GM10266 (cell line): ENCODE measurements around the gene HBS1L.

ENCODE experiments used
- DNase-seq: peaks from one replicate; pipeline ENCODE4 v3.0.0; 2012; ENCODE audit errors: extremely low spot score
- TF ChIP-seq, protein P1 (sequence below): IDR thresholded peaks from 2 replicates; pipeline ENCODE4 v1.5.1; 2012; ENCODE audit warnings: mild to moderate bottlenecking, low read depth; ENCODE audit not compliant: control insufficient read depth, insufficient read depth; ENCODE audit errors: missing control alignments

HBS1L gene

DNA sequence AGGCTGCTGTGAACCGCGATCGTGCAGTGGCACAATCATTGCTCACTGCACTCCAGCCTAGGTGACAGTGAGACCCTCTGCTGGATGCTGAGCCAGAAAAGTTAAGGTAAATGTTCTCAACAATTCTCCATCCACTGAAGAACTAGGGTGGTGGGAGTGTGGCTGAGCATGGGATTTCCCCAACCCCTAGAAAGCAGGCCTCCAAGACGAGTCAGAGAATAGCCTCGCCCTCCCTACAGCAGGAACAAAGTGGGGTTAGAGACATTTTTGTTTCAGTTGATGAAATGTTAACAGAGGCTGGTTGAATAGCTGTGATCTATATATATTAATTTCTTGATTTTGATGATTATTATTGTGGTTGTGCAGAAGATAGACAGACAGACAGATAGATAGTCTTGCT lies 98.6 kb downstream of the HBS1L start:
- no peak for DNase-seq
- TF ChIP-seq, protein P1, sequence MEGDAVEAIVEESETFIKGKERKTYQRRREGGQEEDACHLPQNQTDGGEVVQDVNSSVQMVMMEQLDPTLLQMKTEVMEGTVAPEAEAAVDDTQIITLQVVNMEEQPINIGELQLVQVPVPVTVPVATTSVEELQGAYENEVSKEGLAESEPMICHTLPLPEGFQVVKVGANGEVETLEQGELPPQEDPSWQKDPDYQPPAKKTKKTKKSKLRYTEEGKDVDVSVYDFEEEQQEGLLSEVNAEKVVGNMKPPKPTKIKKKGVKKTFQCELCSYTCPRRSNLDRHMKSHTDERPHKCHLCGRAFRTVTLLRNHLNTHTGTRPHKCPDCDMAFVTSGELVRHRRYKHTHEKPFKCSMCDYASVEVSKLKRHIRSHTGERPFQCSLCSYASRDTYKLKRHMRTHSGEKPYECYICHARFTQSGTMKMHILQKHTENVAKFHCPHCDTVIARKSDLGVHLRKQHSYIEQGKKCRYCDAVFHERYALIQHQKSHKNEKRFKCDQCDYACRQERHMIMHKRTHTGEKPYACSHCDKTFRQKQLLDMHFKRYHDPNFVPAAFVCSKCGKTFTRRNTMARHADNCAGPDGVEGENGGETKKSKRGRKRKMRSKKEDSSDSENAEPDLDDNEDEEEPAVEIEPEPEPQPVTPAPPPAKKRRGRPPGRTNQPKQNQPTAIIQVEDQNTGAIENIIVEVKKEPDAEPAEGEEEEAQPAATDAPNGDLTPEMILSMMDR: no peak

DNA sequence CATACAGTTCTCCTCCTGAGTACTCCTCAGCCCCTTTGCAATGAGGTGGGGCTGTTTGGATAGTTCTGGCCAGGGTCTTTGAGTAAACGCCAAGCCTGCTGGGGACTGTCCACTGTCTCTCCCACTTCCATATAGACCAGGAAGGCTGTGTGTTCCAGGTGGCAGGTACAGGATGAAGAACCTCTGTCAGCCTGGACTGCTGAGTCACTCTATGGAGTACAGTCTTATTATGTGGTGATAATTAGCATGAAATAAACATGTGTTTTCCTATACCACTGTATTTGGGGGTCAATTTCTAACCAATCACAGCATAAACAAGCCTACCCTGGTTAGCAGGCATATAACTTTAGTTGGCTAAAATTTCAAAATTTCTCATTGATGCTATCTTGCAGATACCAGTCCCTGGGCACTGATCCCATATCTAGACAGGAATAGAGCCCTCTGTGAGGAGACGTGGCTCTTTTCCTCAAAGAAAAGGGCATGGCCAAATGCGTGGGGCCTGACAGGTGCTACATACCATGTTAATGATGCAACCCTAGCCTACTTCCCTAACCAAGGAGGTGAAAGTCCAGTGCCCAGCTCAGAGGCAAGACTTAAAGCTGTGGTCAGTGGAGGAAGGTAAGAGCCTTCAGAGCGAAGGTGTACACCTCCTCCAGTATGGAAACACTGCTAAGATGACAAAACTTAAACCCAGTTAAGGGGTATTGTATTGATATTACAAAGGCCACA lies 100.2 kb downstream of the HBS1L start:
- TF ChIP-seq, protein P1: no peak

GRCh38 chr6:134951494-134952263 lies 102.9 kb downstream of the HBS1L start:
- TF ChIP-seq, protein P1: no peak
- no peak for DNase-seq

More for the DNA sequence above, 100.2 kb downstream of the HBS1L start:
- DNase-seq: no peak

- DNase-seq: no peak
- TF ChIP-seq, protein P1: no peak
Measured at GRCh38 chr6:134950482-134950881, 104.1 kb downstream of the HBS1L start.

DNA sequence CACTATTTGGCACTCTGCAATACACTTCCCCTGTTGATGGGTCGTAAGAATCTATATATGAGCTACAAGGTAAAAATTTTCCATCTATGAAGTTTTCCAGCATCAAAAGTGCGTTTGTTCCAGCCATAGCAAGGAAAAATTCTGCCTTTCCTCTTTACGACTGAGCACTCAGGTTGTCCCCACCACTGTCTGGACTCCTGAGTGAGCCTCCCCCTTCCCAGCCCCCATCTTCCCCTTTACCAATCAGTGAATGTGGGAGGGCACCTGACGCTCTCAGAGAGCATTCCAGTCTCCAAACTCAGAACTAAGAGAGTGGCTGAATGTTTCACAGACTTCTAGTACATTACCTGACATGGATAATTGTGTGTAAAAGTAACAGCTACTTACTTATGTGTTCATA lies 104.7 kb downstream of the HBS1L start, which contains the start of gene ALDH8A1:
Gene ALDH8A1 (minus strand): TSS at position 175 of the 400 bp plus-strand sequence. CDS start 48 bp downstream, at position 127.
- TF ChIP-seq, protein P1: no peak

DNA sequence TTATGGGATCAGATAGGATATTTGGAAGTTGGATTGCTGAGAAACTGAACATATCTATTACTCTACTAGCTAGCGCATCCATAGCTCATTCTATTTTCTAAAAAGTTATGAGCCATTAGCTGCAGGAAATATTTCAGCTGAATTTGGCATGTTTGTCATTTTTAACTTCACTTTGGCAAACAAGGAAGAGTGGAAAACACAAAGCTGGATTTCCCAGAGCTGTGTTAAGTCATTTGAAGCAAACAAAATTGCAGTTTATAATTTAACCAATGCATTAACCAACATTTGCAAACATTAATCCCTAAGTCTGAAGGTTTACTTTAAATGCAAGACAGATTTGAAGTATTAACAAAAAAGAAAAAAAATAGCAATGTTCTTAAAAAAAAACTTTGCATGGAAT lies 105.9 kb downstream of the HBS1L start:
- TF ChIP-seq, protein P1: no peak
- DNase-seq: no peak

More for the DNA sequence above, 104.7 kb downstream of the HBS1L start, which contains the start of gene ALDH8A1:
- DNase-seq: no peak

GRCh38 chr6:134948142-134948541 lies 106.5 kb downstream of the HBS1L start:
- DNase-seq: no peak
- TF ChIP-seq, protein P1: no peak
